HEK293T (cell line): ENCODE measurements around the gene ERO1A.

Experiments used
- CTBP1 ChIP-seq: fragments of 450-650 bp; IDR thresholded peaks from 2 replicates; pipeline ENCODE4 v1.6.1; 2016; ENCODE audit warnings: borderline replicate concordance
- FOXM1 ChIP-seq: fragments of 450-650 bp; IDR thresholded peaks from 2 replicates; pipeline ENCODE4 v1.6.1; 2017; ENCODE audit warnings: mild to moderate bottlenecking, borderline replicate concordance
- L3MBTL2 ChIP-seq: fragments of 450-650 bp; conservative IDR thresholded peaks from 2 replicates; pipeline ENCODE4 v1.6.1; 2016; ENCODE audit warnings: mild to moderate bottlenecking
- NFRKB ChIP-seq: fragments of 450-650 bp; IDR thresholded peaks from 2 replicates; pipeline ENCODE4 v1.6.1; 2016; ENCODE audit warnings: mild to moderate bottlenecking, moderate library complexity
- PKNOX1 ChIP-seq: fragments of 450-650 bp; IDR thresholded peaks from 2 replicates; pipeline ENCODE4 v1.6.1; 2016
- SP1 ChIP-seq: fragments of 450-650 bp; IDR thresholded peaks from 2 replicates; pipeline ENCODE4 v1.6.1; 2017
- SUZ12 ChIP-seq: fragments of 450-650 bp; IDR thresholded peaks from 2 replicates; pipeline ENCODE4 v1.6.1; 2016; ENCODE audit warnings: mild to moderate bottlenecking
- TARDBP ChIP-seq: fragments of 450-650 bp; IDR thresholded peaks from 2 replicates; pipeline ENCODE4 v1.6.1; 2016
- ZNF384 ChIP-seq: fragments of 450-650 bp; IDR thresholded peaks from 2 replicates; pipeline ENCODE4 v1.6.1; 2016

GRCh38 chr14:52599974-52600373 is 95.4 kb downstream of the ERO1A start:
- no peak for TF ChIP-seq SUZ12
- TF ChIP-seq L3MBTL2: no peak
- TF ChIP-seq ZNF384: no peak
- no peak for TF ChIP-seq SP1
- TF ChIP-seq CTBP1: no peak
- no peak for TF ChIP-seq FOXM1
- no peak for TF ChIP-seq PKNOX1
- no peak for TF ChIP-seq NFRKB
- no peak for TF ChIP-seq TARDBP
